HG03064 (cell line): ENCODE data around the gene TMEM200B.
"Not testable (repeated sequence)": the region's sequence is repeated elsewhere in the genome, so short reads cannot be mapped to it uniquely, and the experiment has no call there.

Source experiments
- ATAC-seq: cut with Tn5 transposase; IDR thresholded peaks from one replicate; pipeline ENCODE4 v1.9.1; 2021; ENCODE audit warnings: low read depth; ENCODE audit not compliant: unreplicated experiment

Gene TMEM200B

GRCh38 chr1:29136391-29136915 is 12.8 kb upstream of the TMEM200B start:
- ATAC-seq: no peak

DNA sequence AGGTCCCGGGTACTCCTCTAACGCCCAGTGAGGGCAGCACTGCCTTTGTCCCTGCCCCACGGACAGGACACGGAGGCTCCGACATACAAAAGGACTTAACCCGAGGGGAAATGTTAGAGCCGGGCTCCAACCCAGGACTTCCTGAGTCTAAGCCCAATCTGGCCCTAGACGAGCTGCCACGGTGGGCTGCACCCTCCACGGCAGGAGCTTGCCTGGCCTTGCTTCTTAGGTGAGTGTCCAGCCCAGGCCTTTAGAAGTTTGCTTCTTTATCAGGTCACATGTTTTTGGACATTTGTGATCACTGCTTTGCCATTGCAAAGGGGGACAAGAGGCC is 11.0 kb upstream of the TMEM200B start:
- ATAC-seq: no peak

- ATAC-seq: no peak
These were observed 10.4 kb upstream of the TMEM200B start for GRCh38 chr1:29133861-29134694.

DNA sequence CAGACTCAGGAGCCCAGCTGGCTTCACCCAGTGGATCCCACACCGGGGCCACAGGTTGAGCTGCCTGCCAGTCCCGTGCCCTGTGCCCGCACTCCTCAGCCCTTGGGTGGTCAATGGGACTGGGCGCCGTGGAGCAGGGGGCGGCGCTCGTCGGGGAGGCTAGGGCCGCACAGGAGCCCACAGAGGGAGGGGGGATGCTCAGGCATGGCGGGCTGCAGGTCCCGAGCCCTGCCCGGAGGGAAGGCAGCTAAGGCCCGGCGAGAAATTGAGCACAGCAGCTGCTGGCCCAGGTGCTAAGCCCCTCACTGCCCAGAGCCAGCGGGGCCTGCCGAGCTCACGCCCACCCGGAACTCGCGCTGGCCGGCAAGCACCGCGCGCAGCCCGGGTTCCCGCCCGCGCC is 7.4 kb upstream of the TMEM200B start:
- not testable (repeated sequence) for ATAC-seq

- no peak for ATAC-seq
These were observed 6.2 kb upstream of the TMEM200B start for GRCh38 chr1:29129916-29130315.

DNA sequence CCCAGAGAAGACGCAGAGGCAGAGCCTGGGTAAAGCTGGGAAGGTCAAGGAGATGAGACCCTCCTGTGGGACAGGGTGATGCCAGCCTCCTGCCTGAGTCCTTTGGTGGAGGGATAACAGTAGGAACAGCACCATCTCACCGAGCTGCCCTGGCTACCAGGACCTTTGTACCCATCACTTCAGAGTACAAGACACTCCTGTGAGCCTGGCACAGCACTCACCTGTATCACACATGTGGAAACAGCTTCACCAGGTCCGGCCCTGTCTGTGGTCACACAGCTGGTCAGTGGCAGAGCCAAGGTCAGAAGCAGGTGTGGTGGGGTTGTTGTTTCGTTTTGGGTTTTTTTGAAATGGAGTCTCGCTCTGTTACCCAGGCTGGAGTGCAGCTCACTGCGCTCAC is 5.0 kb upstream of the TMEM200B start:
- no peak for ATAC-seq

DNA sequence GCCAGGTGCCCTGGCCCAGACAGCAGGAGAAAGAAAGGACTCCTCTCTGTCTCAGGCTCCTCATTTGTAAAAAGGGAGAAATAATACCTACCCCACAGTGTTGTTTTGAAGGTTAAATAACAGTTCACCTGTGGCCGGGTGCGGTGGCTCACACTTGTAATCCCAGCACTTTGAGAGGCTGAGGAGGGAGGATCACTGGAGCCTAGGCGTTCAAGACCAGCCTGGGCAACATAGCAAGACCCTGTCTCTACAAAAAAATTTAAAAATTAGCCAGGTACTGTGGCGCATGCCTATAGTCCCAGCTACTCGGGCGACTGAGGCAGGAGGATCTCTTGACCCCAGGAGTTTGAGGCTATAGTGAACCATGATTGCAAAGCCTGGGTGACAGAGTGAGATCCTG is 2.5 kb upstream of the TMEM200B start:
- no peak for ATAC-seq

- no peak for ATAC-seq
These were observed 2.1 kb upstream of the TMEM200B start for GRCh38 chr1:29125788-29126187.

DNA sequence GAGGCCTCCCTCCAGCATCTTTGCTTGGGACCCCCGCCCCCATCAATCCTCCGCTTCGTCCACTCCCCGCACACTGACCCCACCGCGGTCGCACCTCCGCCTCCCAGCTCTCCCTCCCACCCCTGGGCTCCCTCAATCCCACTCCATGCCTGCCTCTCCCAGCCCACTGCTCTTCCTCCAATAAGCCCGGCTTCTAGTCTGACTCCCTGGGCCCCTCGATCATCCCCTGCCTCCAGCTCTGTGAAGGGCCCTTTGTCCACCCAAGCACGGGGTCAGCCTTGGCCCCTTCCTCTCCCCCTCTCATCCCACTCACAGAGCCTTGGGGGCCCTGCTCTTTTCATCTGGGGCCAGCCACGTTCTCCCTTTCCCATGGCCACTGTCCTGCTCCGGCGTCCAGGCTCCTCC is 1.5 kb upstream of the TMEM200B start:
- ATAC-seq: no peak

DNA sequence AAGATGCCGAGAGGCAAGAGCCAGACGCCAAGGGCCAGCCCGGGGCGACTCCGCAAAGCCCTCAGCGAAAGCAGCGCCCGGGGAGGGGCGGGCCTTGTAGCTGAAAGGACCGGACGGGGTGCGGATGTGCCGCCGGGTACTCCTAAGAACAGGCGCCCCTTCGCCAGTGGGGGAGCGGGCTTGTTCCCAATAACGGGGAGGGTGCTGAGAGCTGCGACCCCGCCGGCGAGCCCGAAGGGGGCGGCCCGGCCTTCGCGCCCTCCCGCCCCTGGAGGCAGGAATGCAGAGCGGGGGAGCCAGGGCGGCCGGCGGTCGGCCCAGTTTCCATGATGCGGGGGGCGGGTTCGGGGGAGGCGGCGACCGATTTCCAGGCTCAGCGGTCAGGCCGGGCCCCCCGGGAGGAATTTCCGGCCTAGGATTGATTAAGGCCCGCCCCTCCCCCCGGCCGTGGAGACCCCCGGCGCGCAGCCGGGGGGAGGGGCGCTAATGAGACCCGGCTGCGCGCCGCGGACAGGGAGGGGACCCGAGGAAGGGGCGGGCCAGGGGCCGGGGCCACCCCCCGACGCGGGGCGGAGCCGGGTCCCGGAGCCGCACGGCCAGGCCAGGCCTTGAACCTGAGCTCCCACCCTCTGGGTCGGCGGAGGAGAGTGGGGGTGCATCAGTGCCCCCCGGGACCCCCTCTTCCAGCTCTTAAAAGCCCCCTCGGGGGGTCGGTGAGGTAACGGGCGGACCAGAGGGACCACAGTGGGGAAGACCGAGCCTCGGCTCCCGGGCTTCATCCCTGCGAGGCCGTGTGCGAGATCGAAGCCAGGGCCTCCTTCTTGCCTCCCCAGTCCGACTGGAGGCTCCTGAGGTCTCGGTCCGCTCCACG is 898 bp upstream of the TMEM200B start:
- ATAC-seq: no peak

DNA sequence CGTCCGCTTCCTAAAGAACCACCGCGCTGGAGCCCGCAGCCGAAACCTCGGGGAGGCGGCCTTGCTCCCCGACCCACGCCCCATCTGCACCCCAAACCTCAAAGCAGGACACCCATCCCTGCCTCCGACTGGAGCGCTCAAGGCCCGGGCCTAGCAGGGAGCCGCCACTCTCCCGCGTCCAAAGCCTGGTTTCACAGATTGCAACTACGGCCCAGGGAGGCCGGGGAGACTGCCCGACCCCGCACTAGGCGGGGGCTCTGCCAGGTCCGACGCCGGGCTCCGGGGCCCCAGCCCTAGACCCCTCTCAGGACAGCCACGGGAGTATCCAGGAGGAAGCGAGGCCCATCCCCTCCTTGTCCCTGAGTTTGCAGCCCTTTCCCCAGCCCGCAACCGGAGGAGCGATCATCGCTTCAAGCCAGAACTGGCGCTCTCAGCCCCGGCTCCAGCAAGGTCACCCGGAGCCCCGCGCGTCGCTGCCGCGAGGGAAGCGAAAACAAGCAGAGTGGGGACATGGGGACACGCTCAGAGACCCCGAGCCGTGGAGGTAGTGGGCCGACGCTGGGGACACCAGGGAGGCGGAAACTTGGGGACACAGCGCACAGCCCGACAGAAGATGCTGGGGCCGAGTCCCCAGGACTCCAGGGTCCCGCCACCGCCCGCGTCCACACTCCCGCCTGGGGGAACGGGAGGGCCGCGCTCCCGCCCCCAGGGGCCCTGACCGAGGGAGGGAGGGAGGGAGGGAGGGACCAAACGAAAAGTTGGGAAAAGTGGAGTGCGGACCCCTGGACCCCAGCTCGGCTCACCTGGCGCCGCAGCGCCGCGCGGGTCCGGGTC is 433 bp downstream of the TMEM200B start:
- ATAC-seq: no peak

GRCh38 chr1:29122682-29123052 is 1.0 kb downstream of the TMEM200B start:
- ATAC-seq: no peak

- ATAC-seq: no peak
These were observed 1.6 kb downstream of the TMEM200B start for GRCh38 chr1:29121936-29122681.

DNA sequence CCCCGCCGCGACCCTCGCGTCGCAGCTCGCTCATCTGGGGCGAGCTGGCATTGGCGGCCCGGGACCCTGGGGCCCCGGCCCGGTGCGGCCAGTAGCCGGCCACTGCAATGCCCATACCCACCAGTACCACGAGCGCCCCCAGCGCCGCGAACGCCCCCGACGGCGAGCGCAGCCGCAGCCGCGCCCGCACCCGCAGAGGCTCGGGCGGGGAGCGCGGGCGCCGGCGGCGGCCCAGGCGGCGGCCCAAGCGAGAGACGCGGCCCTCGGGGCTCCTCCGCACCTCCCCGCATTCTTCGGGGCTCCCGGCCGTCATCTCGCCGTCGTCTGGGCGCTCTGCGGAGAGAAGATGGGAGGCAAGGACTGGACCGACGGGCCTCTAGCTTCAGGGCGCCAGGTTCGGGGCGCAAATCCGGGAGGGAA is 2.2 kb downstream of the TMEM200B start:
- no peak for ATAC-seq

DNA sequence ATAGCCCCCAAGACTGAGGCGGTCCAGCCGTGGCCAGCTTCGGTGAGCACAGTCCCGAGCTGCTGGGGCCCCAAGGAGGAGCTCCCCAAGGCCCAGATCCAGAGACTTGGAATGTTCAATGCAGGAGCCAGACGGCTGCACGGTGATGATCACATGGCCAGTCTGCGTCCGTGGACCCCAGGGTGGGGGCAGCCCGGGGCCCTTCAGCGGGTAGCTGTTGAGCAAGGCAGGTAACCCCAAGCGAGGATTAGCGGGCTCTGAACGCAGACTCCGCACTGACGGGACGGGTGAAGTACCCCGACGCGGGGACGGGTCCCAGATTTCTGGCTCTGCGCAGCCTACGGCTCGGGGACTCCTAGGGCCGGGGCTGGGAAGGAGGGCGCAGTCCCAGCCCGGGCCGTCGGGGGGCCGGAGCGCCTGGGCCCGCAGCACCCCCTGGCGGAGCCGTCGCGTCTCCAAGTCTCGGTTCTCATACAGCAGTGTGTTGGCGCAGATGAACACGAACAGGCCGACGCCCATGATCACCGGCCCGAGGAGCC is 2.7 kb downstream of the TMEM200B start:
- no peak for ATAC-seq

GRCh38 chr1:29120367-29120766 is 3.3 kb downstream of the TMEM200B start:
- no peak for ATAC-seq

DNA sequence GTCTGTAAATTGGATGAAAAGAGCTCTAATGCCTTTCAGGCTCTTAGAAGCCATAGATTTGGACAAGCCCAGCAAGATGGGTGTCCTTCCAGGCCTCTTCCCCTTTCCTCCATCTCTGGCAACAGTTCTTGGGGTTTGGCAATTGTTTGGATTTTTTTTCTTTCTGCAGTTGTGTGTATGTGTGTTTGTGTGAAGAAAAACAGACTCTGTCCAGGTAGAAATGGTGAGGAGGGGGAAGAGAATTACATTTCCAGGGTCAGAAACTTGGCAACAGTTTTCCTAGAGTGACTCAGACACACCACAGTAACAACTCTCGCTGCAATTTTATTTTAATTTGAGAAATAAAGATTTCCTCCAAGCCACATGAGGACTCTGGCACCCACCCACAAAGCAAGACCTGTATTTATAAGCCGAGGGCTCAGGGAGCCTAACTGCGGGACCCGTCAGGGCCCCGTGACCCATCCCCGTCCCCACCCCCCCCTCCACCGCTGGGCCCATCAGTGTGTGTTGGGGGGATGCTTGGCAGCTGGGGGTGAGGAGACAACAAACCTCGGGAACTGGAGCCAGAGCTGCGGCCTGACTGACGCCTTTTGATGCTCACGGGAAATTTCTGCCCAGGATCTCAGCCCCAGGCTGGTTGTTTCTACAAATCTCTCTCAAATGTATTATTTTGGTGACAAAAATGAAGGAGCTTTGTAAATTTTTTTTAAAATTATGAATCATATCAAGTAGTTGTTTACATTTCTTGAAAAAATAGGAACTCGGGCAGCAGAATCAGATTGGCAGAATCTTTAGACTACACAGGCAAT is 4.4 kb downstream of the TMEM200B start:
- no peak for ATAC-seq

DNA sequence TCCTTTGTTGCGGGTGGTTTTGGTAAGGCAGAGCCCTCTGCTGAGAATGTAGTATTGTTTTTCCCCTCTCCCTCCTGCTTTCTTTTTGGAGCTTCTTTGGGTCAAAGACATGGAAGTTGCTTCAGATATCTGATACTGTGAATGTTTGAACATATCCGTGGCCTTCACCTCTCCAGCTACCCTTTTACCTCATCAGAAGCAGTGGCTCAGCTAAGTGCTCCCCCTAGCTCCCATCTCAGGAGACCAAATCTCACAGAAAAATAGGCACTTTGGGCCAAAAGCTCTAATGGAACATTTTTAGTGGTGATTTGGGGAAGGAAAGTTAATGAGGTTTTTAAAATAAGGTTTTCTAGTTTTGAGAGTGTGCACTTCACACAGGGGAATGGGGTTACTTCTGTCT is 6.3 kb downstream of the TMEM200B start:
- no peak for ATAC-seq

DNA sequence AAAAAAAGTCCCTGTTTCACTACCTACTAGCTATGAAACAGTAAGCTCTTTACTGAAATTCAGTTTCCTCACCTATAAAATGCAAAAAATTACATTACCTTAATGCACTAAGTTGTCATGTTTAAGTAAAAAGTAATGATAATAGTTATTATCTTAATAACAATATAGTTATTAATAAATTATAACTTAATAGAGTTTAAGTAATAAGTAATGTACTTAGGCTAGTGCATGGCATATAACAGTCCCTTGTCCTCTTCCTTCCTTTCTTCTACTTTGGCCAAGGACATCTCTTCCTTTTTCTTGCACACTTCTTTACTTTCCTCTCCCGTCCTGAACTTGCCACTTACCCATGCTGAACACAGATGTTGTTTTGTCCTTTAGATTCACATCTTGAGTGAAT is 9.0 kb downstream of the TMEM200B start:
- ATAC-seq: no peak
